Right forelimb (tissue), 1 donor: ENCODE data around the gene LRRC36.
"Not testable (repeated sequence)": the region's sequence is repeated elsewhere in the genome, so short reads cannot be mapped to it uniquely, and the experiment has no call there.

ENCODE experiments used
- DNase-seq: peaks from one replicate; pipeline ENCODE4 v3.0.0-alpha.2; 2018

LRRC36 gene

DNA sequence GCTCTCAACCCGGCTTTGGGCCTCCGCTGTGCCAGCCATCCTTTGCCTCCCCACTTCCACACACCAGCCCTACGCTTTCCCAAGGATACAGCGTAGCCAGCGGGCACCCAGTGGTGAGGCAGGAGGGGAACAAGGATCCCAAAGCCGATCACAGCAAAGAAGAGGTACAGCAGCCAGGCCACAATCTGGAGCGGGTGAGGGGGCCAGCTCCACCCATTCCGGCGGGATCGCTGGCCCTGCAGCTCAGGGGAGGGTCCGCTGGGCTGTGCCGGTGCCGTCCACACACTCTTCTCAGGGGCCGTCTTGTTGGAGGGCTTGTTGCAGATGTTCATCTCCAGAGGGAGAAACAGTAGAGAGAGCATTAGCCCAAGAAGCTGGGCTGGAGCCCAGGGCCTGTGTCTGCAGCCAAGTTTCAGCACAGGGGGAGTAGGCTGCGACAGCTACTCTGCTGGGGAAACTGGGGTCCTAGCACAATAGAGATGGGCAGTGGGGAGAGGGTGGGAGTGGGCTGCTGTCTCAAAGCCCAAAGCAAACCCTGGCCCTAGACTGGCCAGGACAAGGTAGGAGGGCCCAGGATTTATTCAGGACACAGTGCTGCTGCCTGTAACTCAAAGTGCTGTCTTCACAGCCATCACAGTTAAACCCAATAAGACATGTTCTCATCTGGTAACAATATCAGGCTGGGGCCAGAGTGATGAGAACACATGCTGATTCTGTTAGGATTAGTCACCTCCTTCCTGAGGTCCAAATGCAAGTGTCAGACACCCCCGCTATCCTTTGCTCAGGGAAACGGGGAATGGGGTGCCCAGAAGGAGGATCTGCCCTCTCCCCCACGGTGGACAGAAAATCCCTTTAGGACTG lies 79.7 kb downstream of the LRRC36 start:
- peak; percentile 85 for DNase-seq

GRCh38 chr16:67407176-67407787 lies 80.7 kb downstream of the LRRC36 start:
- no peak for DNase-seq

- no peak for DNase-seq
These were observed 81.3 kb downstream of the LRRC36 start for GRCh38 chr16:67407788-67408452.

DNA sequence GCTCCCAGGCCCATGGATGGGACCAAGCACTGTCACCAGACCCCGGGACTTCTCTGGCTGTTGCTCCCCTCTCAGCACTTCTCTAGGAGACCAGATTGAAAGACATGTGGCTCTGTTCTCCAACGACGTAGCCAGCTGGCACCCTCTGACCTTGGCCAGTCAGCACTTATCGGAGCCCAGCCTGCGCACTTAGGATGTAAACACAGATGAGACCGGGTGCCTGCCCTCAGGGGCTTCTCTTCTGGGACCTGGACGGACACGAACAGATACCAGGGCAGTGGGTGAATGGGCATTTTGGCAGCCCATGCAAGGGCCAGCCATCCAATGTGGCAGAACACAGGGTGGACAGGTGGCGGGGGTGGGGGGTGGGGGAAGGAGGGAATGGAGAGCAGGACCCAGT lies 83.0 kb downstream of the LRRC36 start:
- DNase-seq: no peak

DNA sequence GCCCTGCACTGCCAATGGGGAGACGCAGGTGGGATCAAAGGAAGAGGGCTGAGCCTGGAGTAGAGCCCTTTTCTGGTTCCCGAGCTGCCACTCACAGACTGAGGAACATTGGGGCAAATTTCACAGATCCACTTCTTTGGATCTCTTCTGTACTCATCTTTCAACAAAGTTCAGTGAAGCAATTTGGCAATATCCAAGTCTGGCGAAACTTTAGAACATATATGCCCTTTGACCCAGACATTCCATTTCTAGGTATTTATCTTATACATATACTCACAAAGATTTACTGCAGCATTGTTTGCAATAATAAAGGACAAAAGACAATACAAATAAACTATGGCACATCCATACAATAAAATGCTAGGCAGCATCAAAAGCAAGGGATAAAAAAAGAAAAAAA lies 84.7 kb downstream of the LRRC36 start:
- no peak for DNase-seq

DNA sequence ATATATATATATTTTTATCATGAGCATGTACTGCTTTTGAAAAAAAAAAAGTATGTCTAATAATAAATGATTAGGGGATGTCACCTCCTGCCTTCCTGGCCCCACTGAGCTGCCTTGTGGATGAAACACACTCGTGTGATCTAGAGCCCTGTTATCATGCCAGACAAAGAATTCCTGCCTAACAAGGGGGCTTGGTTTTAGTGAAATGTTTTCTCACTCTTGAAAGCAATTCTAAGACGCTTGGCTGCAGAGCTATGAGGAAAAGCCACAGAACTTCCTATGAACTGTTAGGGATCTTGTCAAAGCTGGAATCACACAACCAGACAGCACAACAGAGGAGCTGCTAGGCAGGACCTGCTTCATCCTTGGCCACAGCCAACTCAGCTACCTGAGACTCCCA lies 85.7 kb downstream of the LRRC36 start:
- no peak for DNase-seq

- DNase-seq: no peak
These were observed 87.6 kb downstream of the LRRC36 start for GRCh38 chr16:67413978-67414911.

GRCh38 chr16:67415421-67415820 lies 88.8 kb downstream of the LRRC36 start:
- not testable (repeated sequence) for DNase-seq

GRCh38 chr16:67415872-67416793 lies 89.5 kb downstream of the LRRC36 start, which contains the start of gene ZDHHC1:
TSS of gene ZDHHC1 (minus strand) at chr16:67416477. CDS start at chr16:67407775, 8,702 bp downstream.
- peak; percentile 89 for DNase-seq

GRCh38 chr16:67417333-67418061 lies 90.9 kb downstream of the LRRC36 start:
- DNase-seq: no peak

DNA sequence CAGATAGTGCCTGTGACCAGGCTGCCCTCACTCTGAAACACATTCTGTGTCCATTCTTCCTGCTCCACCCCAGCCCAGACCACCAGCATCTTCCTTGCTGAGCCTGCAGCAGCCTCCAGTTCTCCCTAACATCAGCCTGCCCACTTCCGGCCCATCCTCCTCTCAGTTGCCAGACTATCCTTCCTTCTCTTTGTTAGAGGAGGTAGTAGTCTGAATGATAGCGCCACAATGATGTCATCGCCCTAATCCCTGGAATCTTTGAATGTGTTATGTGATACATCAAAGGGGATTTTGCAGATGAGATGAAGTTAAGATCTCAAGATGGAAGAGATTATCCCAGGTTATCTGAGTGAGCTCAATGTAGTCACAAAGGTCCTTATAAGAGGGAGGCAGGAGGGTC lies 92.9 kb downstream of the LRRC36 start:
- DNase-seq: no peak

- DNase-seq: no peak
These were observed 93.3 kb downstream of the LRRC36 start for GRCh38 chr16:67419931-67420330.

DNA sequence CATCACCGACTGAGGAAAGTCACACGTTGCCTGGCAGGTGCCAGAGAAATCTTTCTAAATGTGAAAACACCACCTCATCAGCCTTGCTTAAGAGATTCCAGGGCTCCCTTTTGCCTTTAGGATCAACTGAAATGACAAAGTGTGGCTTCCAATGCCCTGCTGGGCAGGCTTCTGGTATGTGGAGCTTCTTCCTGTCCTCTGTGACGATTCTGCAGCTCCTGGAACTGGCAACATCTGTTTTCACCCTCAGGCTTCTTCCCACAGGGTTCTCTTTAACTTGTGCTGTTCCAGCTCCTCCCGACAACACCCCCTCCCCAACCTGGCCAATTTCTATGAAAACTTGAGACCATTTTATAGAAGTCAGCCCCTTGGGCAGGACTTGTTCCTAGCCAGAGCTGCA lies 94.4 kb downstream of the LRRC36 start:
- DNase-seq: no peak

- no peak for DNase-seq
These were observed 96.4 kb downstream of the LRRC36 start for GRCh38 chr16:67423015-67423414.

DNA sequence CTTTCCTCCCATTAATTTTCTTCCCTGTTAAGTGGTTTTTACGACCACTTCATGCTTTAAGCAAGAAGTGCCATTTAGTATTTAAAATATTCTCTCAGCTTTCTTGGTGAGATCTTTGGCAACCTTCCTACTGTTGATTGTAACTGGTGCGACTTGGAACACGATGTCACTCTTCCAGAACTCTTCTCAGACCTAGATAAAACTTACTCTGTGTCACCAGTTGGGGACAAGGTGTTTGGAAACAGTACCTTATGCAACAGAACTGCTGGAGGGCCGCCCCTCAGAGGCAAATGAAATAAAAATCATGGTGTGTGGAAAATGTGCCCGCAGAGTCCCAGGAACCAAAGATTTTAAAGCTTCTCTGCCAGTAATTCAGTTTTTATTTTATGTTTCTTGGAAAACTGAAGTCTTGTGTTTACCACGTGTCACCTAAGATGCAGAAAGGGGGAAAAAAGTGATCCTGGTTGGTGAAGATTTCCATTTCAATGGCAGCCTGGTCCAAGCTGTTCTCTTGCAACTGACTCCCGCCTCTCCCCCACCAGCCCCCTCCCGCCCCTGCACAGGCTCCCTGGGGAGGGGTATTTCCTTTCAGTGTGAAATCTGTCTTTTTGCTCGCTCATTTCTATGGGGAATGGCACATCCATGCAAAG lies 97.1 kb downstream of the LRRC36 start:
- no peak for DNase-seq

- DNase-seq: no peak
These were observed 97.6 kb downstream of the LRRC36 start for GRCh38 chr16:67424261-67424615.

DNA sequence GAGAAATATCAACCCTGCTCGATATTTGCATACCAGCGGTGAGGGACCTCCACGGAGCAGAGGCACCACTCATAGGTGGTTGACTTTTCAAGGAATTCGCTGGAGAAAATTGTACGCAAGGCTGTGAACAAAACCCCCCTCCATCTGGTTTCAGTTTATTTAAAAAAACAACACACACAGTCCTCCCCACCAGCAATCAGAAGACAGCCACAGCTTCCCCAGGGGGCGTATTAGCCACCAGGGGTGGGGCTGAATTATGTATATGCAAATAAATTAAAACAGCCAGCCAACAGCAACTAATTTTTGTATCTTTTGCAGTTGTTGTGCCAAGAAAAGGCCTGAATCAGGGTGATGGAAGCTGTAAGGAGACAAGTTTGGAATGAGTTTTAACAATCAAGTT lies 98.4 kb downstream of the LRRC36 start:
- no peak for DNase-seq

- DNase-seq: no peak
These were observed 99.0 kb downstream of the LRRC36 start for GRCh38 chr16:67425580-67425979.

- DNase-seq: no peak
These were observed 99.4 kb downstream of the LRRC36 start for GRCh38 chr16:67426022-67426421.

GRCh38 chr16:67426950-67427349 lies 100.3 kb downstream of the LRRC36 start:
- DNase-seq: no peak
